ENCODE measurements around the gene CDK5RAP1. TPM values are rescaled to one million over a fixed set of nuclear protein-coding genes. Genes with fewer than 3 reads are reported as not detected.

The CDK5RAP1 gene
- total and polyA plus RNA-seq, 2 donors (not counting 3 experiments of a cell fraction or from before 2014, with no cell fraction given) = 30.8 to 36.5 TPM

GRCh38 chr20:33339515-33340058, 61.7 kb downstream of the CDK5RAP1 start:
- no peak for FAIRE-seq
- ChIA-PET POLR2A (no interaction called here), CTCF (no interaction called here)

More at GRCh38 chr20:33339515-33340058, 61.7 kb downstream of the CDK5RAP1 start:
- H3K79me2 ChIP-seq (ENCODE audit: control insufficient read depth, insufficient read depth, low read length) = no peaks in the 10 kb centered on the region
- no peak overlapping the region for H3K9ac ChIP-seq (replicated peaks; ENCODE audit: extremely low read depth, insufficient read depth, low read length)
- H3K4me2 ChIP-seq (ENCODE audit: insufficient read depth, low read length) = no peak overlapping the region
- dilution Hi-C loops (cut with MboI; ENCODE audit: extremely low pct_ligation_motif_present, low sequenced_read_pairs) (no loop called here), intact Hi-C loops (cut with micrococcal nuclease) (no loop called here)
- no peak for TF ChIP-seq JUN (IDR thresholded peaks at IDR 0.05; ENCODE audit: borderline replicate concordance, insufficient read depth, insufficient read length, low read depth)
- no peak for TF ChIP-seq POLR2A (IDR thresholded peaks at IDR 0.05; ENCODE audit: low read depth, low read length)
- TF ChIP-seq POLR2AphosphoS5 (IDR thresholded peaks at IDR 0.05; ENCODE audit: insufficient read depth, low read depth, low read length) = no peak
- no peak for TF ChIP-seq FOS (IDR thresholded peaks at IDR 0.05; ENCODE audit: borderline replicate concordance, insufficient read depth, low read length)
- no peak for TF ChIP-seq GATA2 (IDR thresholded peaks at IDR 0.05; ENCODE audit: insufficient read depth, insufficient read length, low read depth, low read length)
- no peak for TF ChIP-seq MAX (IDR thresholded peaks at IDR 0.05; ENCODE audit: insufficient read depth, insufficient read length)
- no peak for TF ChIP-seq MYC (IDR thresholded peaks at IDR 0.05; ENCODE audit: low read depth, low read length)
- TF ChIP-seq EZH2 (IDR thresholded peaks at IDR 0.05; ENCODE audit: borderline replicate concordance, low read depth, low read length, severe bottlenecking) = no peak
- TF ChIP-seq CTCF (IDR thresholded peaks at IDR 0.05; ENCODE audit: extremely low read depth in 1 of 2, insufficient read depth in 1 of 2, low read depth in 1 of 2, low read length in 2 of 2) = no peak
- H3K27me3 ChIP-seq (ENCODE audit: control insufficient read depth in 2 of 2, insufficient read depth in 2 of 2, low read length in 2 of 2) = peaks cover 0 to 4% of the 10 kb centered on the region in 2 experiments
- no peak overlapping the region for H3K27ac ChIP-seq (ENCODE audit: insufficient read depth, low read depth, low read length)
- no peaks in the 10 kb centered on the region for H3K9me1 ChIP-seq (replicated peaks; ENCODE audit: control insufficient read depth, extremely low read depth, insufficient read depth, low read length)
- no peak overlapping the region for H2AFZ ChIP-seq (ENCODE audit: low read depth, low read length)
- H4K20me1 ChIP-seq (replicated peaks; ENCODE audit: control insufficient read depth, extremely low read depth, insufficient read depth, low read length) = no peaks in the 10 kb centered on the region
- no peak for DNase-seq (ENCODE audit: low read depth, low spot score)
- BruUV-seq (replicated peaks) = no TSS peak
- no peaks in the 10 kb centered on the region for H3K9me3 ChIP-seq (replicated peaks; ENCODE audit: control insufficient read depth, insufficient read depth, low read length)
- H3K4me3 ChIP-seq (replicated peaks in 1 of 3; ENCODE audit: insufficient read depth in 1 of 3, low read depth in 1 of 3, low read length in 3 of 3) = no peak overlapping the region
- no peaks in the 10 kb centered on the region for H3K36me3 ChIP-seq (ENCODE audit: control insufficient read depth in 2 of 2, extremely low read depth in 1 of 2, insufficient read depth in 2 of 2, low read length in 2 of 2)
- H3K4me1 ChIP-seq (ENCODE audit: control insufficient read depth, extremely low read depth, insufficient read depth, low read length) = no peaks in the 10 kb centered on the region

Measured in endothelial cell of umbilical vein (primary cell).